GM21381 (cell line): ENCODE results near the gene SUGCT.
"Not testable (repeated sequence)": the region's sequence is repeated elsewhere in the genome, so short reads cannot be mapped to it uniquely, and the experiment has no call there.

Source experiments
- ATAC-seq: cut with Tn5 transposase; IDR thresholded peaks from one replicate; pipeline ENCODE4 v1.9.1; 2021; ENCODE audit warnings: mild to moderate bottlenecking, moderate library complexity; ENCODE audit not compliant: unreplicated experiment

Gene SUGCT

GRCh38 chr7:40400525-40400924, 265.7 kb downstream of the SUGCT start:
- no peak for ATAC-seq

GRCh38 chr7:40401406-40401805, 266.6 kb downstream of the SUGCT start:
- ATAC-seq, result no peak

- no peak for ATAC-seq
Observed at GRCh38 chr7:40402661-40403060, 267.9 kb downstream of the SUGCT start.

- ATAC-seq, result no peak
Observed at GRCh38 chr7:40403703-40404476, 269.1 kb downstream of the SUGCT start.

GRCh38 chr7:40405991-40406390, 271.2 kb downstream of the SUGCT start:
- no peak for ATAC-seq

GRCh38 chr7:40412323-40412722, 277.5 kb downstream of the SUGCT start:
- no peak for ATAC-seq

- ATAC-seq, result not testable (repeated sequence)
Observed at GRCh38 chr7:40414704-40415103, 279.9 kb downstream of the SUGCT start.

- no peak for ATAC-seq
Observed at GRCh38 chr7:40418448-40418847, 283.6 kb downstream of the SUGCT start.

- no peak for ATAC-seq
Observed at GRCh38 chr7:40418983-40419382, 284.2 kb downstream of the SUGCT start.

GRCh38 chr7:40419806-40420205, 285.0 kb downstream of the SUGCT start:
- no peak for ATAC-seq

GRCh38 chr7:40421433-40421832, 286.6 kb downstream of the SUGCT start:
- ATAC-seq, result no peak

- ATAC-seq, result no peak
Observed at GRCh38 chr7:40425696-40426095, 290.9 kb downstream of the SUGCT start.

- ATAC-seq, result no peak
Observed at GRCh38 chr7:40428421-40428820, 293.6 kb downstream of the SUGCT start.

GRCh38 chr7:40429826-40430225, 295.0 kb downstream of the SUGCT start:
- ATAC-seq, result no peak

GRCh38 chr7:40432046-40432445, 297.2 kb downstream of the SUGCT start:
- no peak for ATAC-seq

GRCh38 chr7:40436710-40437109, 301.9 kb downstream of the SUGCT start:
- ATAC-seq, result no peak

GRCh38 chr7:40437498-40437897, 302.7 kb downstream of the SUGCT start:
- ATAC-seq, result no peak

- ATAC-seq, result no peak
Observed at GRCh38 chr7:40437936-40438634, 303.3 kb downstream of the SUGCT start.

- no peak for ATAC-seq
Observed at GRCh38 chr7:40439686-40440085, 304.9 kb downstream of the SUGCT start.

- ATAC-seq, result no peak
Observed at GRCh38 chr7:40447345-40447744, 312.5 kb downstream of the SUGCT start.

GRCh38 chr7:40455485-40455884, 320.7 kb downstream of the SUGCT start:
- ATAC-seq, result no peak

- no peak for ATAC-seq
Observed at GRCh38 chr7:40457776-40458480, 323.1 kb downstream of the SUGCT start.
